WERI-Rb-1 (cell line): Measurements from ENCODE around the gene SLC12A7.

Source experiments
- DNase-seq: peaks from one replicate; pipeline ENCODE4 v3.0.0-alpha.2; 2020
- H3K27ac ChIP-seq: fragments of 250-450 bp; sonication (Bioruptor Pico); 2 replicates; pipeline ENCODE4 v1.5.1; 2020; ENCODE audit warnings: mild to moderate bottlenecking, moderate library complexity
- H3K27me3 ChIP-seq: fragments of 250-450 bp; sonication (Bioruptor Pico); 2 replicates; pipeline ENCODE4 v1.5.1; 2021; ENCODE audit warnings: mild to moderate bottlenecking, low read depth, moderate library complexity; ENCODE audit not compliant: insufficient read depth, severe bottlenecking
- H3K36me3 ChIP-seq: fragments of 250-450 bp; sonication (Bioruptor Pico); 2 replicates; pipeline ENCODE4 v1.5.1; 2020; ENCODE audit warnings: mild to moderate bottlenecking, moderate library complexity
- H3K4me3 ChIP-seq: 2 replicates; pipeline ENCODE4 v1.5.1; 2011; ENCODE audit warnings: low read depth, mild to moderate bottlenecking, control low read depth, low read length
- H3K9me3 ChIP-seq: fragments of 250-450 bp; sonication (Bioruptor Pico); 2 replicates; pipeline ENCODE4 v1.5.1; 2021; ENCODE audit warnings: mild to moderate bottlenecking, moderate library complexity; ENCODE audit not compliant: severe bottlenecking
- TF ChIP-seq, protein P1 (sequence below): IDR thresholded peaks from 2 replicates; pipeline ENCODE4 v1.5.1; 2011; ENCODE audit warnings: low read depth, mild to moderate bottlenecking, control low read depth, inconsistent platforms, low read length

The SLC12A7 gene

DNA sequence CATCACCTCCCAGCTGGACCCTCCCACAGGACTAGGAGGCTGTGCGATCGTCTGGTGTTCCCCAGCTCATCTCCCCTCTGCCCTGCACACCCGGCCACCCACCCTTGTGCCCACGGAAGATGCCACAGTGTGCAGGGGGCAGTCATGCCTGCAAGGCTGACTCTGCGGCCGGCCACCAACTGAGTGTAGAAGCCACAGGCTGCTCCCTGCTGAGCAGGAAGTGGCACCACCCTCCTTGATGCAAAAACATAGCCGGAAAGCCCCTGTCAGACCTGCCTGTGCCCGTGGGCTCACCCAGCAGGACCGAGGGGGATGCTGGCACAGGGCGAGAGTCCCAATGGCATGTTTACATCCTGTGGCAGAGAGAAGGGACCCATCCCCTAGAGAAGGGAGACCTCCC lies 40.3 kb upstream of the SLC12A7 start:
- Histone ChIP-seq H3K27me3 (no peaks in the 10 kb centered on the region), H3K27ac (no peak overlapping the region), H3K9me3 (peaks cover 6% of the 10 kb centered on the region), H3K36me3 (no peaks in the 10 kb centered on the region), H3K4me3 (no peak overlapping the region; the same call in 1 of the 2 replicates)
- no peak for DNase-seq
- TF ChIP-seq, protein P1, sequence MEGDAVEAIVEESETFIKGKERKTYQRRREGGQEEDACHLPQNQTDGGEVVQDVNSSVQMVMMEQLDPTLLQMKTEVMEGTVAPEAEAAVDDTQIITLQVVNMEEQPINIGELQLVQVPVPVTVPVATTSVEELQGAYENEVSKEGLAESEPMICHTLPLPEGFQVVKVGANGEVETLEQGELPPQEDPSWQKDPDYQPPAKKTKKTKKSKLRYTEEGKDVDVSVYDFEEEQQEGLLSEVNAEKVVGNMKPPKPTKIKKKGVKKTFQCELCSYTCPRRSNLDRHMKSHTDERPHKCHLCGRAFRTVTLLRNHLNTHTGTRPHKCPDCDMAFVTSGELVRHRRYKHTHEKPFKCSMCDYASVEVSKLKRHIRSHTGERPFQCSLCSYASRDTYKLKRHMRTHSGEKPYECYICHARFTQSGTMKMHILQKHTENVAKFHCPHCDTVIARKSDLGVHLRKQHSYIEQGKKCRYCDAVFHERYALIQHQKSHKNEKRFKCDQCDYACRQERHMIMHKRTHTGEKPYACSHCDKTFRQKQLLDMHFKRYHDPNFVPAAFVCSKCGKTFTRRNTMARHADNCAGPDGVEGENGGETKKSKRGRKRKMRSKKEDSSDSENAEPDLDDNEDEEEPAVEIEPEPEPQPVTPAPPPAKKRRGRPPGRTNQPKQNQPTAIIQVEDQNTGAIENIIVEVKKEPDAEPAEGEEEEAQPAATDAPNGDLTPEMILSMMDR = no peak

DNA sequence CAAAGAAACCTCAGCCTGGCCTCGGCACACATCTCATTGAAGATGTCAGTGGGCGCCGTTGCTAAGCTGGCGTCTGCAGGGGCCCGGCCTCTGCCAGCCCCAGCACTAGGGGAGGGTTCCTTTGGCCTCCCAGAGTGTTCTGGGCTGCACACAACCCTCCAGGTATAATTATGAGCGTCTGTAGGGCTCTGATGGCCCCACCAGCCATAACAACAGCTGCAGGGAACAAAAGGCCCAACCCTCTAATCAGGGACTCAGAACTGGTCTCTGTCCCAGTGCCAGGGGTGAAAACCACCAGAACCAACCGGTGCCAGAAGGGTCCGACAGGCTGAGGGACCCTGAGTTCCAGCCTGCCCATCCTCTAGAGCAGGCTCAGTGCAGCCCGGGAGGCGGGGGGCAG lies 39.5 kb upstream of the SLC12A7 start:
- TF ChIP-seq, protein P1 = no peak
- H3K4me3 ChIP-seq = no peak overlapping the region
- no peaks in the 10 kb centered on the region for H3K9me3 ChIP-seq
- no peaks in the 10 kb centered on the region for H3K27me3 ChIP-seq
- no peak overlapping the region for H3K27ac ChIP-seq
- no peak for DNase-seq
- H3K36me3 ChIP-seq = no peaks in the 10 kb centered on the region

DNA sequence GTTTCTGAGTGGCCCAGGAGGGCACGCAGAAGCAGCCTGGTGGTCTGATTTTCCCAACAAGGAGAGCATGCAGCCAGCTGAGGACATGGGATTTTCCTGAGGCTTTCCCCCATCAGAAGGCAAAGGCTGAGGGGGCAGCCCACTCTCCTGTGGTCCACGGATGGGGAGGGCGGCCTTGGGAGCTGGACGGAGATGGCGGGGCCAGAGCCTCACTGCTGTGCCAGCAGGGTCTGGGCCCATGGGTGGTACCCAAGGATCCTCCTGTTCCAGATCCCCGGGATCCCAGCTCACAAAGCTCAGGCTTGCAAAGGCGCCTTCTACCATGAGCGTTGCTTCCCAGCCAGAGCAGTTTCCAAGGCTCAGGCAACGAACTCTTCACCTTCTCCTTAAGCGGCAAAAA lies 39.0 kb upstream of the SLC12A7 start:
- no peak for DNase-seq
- TF ChIP-seq, protein P1 = no peak
- Histone ChIP-seq H3K9me3 (no peaks in the 10 kb centered on the region), H3K36me3 (no peaks in the 10 kb centered on the region), H3K27ac (no peak overlapping the region), H3K4me3 (no peak overlapping the region), H3K27me3 (no peaks in the 10 kb centered on the region)

DNA sequence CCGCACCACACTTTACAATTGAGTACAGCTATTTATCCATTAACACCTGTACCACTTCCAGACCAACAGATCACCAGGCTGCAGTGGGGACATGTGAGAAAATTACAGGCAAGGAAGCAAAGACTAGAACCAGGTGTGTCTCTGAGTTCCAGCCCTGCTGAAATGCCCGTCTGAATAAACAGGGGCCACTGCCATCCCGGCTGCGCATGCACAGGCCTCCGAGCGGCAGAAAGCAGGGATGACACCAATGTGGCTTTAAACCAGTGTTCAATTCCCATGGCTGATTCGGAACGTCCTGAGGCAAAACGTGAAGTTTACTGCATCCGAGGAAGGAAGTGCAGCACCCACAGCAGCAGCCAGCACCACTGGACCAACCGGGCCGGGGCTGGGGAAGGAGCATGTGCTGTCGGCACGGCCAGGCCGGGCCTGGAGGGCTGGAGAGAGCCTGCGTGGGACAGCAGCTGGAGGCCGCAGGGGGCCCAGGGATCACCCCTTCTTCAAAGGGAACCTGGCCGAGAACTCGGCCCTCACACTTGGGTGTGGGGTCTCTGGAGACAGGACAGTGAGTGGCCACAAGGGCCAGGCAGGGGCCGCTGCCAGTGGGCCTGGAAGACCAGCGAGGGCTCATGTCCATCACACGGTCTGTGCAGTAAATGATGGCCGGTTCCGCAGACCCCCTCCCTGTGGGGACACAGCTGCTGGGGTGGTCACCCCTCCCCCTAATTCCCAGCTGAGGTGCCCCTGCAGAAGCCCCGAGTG lies 33.0 kb upstream of the SLC12A7 start:
- TF ChIP-seq, protein P1 = no peak
- no peak overlapping the region for H3K4me3 ChIP-seq
- no peaks in the 10 kb centered on the region for H3K9me3 ChIP-seq
- H3K27me3 ChIP-seq = no peaks in the 10 kb centered on the region
- DNase-seq = no peak
- no peak overlapping the region for H3K27ac ChIP-seq
- H3K36me3 ChIP-seq = no peaks in the 10 kb centered on the region

DNA sequence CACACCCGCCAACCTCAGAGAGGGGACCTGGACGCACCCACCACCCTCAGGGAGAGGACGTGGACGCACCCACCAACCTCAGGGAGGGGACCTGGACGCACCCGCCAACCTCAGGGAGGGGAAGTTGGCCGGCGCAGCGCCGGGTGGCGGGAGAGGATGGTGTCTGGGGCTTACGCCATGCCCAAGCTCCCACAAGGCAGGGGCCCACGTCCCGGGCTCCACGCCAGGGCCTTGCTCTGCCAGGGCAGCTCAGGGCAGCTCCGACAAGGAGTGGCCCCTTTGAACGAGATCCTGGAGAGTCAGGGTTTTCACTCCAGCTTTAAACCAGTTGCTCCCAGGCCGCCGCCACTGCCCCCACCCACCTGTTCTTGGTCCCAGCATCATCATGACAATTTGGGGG lies 32.2 kb upstream of the SLC12A7 start:
- TF ChIP-seq, protein P1 = no peak
- no peaks in the 10 kb centered on the region for H3K36me3 ChIP-seq
- H3K4me3 ChIP-seq = no peak overlapping the region
- no peak overlapping the region for H3K27ac ChIP-seq
- H3K9me3 ChIP-seq = no peaks in the 10 kb centered on the region
- DNase-seq = no peak
- H3K27me3 ChIP-seq = no peaks in the 10 kb centered on the region

DNA sequence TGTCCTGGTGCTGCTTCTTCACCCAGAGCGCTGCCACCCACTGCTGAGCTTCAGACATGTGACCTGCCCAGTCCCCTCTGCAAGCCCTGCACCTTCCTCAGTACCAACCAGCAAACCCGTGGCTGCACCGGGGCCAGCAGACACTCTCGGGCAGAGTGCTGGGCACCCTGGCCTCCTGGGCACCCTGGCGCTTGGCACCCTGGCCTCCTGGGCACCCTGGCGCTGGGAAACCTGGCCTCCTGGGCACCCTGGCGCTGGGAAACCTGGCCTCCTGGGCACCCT lies 31.7 kb upstream of the SLC12A7 start:
- Histone ChIP-seq H3K9me3 (no peaks in the 10 kb centered on the region), H3K27me3 (no peaks in the 10 kb centered on the region), H3K36me3 (no peaks in the 10 kb centered on the region), H3K27ac (no peak overlapping the region), H3K4me3 (no peak overlapping the region)
- no peak for DNase-seq
- TF ChIP-seq, protein P1 = no peak
